ENCODE measurements around the gene TMEM63B.
A peak's percentile ranks its signal among the peaks of the same experiment; 100 is the strongest.

TMEM63B gene

DNA sequence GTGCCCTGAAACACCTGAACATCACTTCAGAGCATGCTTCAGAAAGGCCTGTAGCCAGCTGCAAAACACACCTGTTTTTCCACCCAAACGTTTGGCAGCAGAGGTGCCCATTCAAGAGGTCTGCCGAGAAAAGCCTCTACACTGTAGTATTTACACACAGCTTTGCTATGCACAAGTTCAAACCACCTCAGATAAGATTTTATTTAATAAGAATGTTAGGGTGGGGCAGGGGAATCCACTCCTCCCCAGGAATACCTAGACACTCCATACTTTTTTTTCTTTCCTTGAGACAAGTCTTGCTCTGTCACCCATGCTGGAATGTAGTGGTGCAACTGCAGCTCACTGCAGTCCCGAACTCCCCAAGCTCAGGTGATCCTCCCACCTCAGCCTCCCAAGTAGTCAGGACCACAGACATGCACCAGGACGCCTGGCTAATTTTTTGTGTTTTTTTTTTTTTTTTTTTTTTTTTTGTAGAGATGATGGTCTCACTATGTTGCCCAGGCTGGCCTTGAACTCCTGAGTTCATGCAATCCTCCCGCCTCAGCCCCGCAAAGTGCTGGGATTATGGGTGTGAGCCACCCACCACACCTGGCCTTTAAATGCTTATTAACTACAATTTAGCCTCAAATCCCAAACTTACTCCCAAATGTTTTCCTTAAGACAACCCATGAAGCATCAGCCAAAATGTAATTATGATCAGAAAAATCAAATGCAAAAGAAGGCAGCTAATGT is 9.8 kb upstream of the TMEM63B start:
- no peak for DNase-seq (ENCODE audit: low spot score)

DNA sequence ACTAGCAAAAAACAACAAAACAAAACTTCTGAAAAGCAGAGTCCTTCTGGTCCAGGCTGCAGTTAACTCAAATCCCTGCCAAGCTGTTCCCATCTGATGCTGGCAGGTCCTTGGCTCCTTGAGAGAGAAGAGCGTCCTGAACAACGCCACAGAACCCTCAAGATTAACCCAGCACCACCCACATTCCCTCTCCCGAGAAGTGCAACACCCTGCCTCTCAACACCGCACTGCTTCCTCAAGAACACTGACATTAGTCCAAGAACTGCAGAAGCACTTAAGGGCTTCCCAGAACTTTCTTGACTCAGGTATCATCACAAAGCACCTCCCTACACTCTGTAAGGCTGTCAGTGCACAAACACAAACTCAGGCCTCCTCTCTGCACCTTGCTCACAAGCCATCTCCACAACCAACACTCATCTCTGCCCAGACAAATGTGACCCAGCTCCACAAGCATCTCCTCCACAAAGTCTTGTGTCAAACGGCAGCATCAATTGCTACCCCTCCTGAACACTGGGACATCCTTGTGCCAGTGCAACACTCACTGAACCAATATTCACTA is 7.6 kb upstream of the TMEM63B start:
- DNase-seq (ENCODE audit: low spot score) = no peak

- DNase-seq (ENCODE audit: low spot score) = no peak
These were observed 6.5 kb upstream of the TMEM63B start for GRCh38 chr6:44120692-44121443.

DNA sequence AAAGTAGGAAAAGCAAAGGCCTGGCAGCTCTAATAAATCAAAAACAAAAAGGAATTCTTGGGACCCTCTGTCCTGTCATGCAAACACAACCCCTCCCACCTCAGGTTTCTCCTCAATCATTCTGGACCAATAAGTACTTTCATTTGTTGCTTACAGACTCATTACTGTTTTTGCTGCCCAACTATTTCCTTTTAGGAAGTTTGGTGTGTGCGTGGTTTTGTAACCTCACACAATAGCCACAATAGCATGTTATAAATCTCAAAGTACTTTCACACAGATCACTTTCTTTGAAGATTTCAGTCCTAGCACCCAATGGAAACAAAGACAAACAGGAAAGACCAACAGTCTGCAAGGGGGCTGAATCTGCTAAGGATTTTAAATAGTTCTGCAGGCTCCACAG is 4.6 kb upstream of the TMEM63B start:
- no peak for DNase-seq (ENCODE audit: low spot score)

GRCh38 chr6:44123544-44123943 is 3.8 kb upstream of the TMEM63B start:
- no peak for DNase-seq (ENCODE audit: low spot score)

- DNase-seq (ENCODE audit: low spot score) = peak; percentile 48
These were observed 819 bp upstream of the TMEM63B start for GRCh38 chr6:44126320-44127149.

DNA sequence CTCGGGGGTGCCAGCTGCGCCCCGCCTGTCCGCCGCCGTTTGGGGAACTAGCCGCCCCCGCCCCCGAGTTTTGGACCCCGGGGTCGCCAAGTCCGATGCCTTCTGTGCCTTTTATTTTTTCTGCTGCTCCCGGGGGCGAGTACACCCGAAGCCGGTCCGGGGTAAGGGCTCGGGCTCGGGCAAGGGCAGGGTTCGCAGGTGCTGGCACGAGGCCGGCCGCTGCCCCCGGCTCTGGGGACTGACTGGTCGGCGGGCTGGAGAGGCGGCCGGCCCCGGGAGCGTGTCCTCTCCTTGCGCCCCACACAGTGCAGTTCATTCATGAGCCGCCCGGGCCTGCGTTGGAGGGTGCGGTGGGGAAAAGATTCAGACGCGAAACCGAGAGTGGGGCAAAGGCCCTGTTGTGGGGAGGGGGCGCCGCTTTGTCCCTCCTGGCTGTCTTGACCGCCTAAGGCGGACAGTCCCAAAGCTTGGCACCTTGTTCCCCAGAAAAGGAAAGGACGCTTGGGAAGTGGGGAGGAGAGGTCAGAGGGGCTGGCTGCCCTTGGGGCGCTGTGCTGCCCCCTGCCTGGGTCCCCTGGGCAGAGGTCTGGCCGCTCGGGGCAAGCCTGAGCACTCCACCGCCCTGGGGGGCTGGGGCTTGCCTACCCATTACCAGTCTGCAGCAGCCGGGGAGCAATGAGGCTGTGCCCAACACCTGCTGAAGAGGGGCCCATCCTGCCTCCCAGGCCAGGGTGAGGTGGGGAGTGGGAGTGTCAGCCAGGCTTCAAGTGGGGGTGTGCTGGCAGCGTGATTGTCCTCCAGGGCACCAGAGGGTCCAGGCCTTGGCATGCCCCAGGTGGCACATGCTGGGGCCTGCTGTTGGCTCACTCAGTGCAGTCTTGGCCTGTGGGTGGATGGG is 915 bp downstream of the TMEM63B start:
- DNase-seq (ENCODE audit: low spot score) = peak; percentile 29

DNA sequence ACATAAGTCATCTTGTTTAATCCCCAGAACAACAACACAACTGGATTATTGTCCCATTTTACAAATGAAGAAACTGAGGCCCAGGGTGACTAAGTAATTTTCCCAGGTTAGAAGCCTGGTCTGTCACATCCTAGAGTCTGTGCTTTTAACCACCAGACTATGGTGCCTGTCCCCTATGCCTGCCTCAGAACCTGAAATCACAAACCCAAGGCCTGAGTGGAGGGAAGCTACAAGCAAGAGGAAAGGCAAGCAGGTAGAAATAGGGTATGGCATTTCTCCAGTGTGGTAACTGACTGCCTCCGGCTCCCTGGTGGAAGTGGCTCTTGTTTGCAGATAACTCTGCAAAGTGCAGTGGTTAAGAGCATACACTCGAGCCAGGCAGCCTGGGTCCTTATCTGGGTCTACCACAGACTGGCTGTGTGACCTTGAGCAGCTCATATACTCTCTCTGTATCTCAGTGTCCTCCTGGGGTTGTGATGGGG is 2.5 kb downstream of the TMEM63B start:
- DNase-seq (ENCODE audit: low spot score) = no peak

GRCh38 chr6:44131892-44132291 is 4.5 kb downstream of the TMEM63B start:
- no peak for DNase-seq (ENCODE audit: low spot score)

GRCh38 chr6:44132476-44132875 is 5.1 kb downstream of the TMEM63B start:
- DNase-seq (ENCODE audit: low spot score) = no peak

DNA sequence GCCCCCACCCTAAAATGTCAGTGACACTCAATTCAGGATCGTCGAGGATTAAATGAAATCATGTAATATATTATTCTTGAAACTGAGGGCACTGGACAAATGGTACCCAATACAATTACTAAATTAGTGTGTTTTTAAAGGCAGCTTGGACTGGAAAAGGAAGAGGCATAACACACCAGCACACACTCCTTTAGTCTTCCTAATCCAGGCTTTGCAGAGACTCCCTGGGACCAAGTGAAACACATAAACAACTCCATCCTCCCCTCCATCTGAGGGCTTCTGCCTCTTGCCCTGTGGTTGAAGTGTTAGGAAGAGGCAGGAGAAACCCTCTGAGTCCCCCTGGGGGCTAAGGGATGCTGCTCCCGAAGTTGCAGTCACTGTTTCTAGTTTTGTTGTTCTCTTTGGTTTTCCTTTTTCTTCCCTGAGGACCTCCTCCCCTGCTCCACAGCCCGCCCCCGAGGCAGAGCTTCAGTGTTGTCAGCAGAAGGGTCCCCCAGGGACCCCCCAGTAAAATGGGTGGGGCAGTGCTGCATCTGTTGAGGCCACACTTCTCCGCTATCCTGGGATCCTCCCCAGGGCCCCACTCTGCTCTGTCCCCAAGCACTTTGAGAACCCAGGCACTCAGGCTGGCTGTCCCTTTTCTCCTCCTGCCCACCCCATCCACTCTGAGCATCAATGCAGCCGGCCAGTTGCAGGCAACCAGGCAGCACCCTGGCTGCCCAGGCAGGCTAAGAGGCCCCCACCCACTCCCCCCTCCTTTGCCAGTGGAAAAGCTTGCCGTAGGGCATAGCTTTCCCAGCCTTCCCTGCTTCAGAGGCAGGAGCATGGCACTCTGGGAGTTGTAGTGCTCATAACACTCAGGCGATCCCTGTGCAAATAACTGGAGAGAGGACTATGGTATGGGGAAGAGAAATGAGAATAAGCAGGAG is 5.9 kb downstream of the TMEM63B start:
- DNase-seq (ENCODE audit: low spot score) = peak; percentile 64

DNA sequence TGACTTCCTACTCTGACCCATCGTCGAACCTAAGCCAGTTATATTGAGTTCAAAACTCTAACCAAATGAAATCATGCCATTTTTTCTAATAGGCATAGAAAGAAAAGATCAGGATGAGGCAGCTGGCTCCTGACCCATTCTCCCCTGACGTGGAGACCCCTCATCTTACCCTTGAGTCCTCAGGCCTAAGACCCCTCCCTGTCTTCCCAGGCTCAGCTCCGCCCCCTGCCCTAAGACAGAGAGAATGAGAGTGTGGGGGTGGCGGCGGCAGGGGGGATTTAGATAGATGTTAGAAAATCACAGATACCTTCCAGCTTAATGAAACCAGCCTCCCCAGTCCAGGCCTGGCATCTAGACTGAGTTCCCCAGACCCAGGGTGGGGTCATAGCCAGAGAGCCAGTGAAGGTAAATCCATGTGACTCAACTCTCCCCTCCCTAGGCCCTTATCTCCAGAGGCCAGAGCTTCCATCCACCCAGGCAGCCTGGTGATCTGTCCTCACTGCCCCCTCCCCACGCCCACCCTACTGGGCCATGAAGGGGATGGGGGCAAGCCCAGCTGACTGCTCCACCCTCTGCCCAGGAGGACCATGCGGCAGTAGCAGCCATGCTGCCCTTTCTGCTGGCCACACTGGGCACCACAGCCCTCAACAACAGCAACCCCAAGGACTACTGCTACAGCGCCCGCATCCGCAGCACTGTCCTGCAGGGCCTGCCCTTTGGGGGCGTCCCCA is 6.8 kb downstream of the TMEM63B start:
- DNase-seq (ENCODE audit: low spot score) = no peak

DNA sequence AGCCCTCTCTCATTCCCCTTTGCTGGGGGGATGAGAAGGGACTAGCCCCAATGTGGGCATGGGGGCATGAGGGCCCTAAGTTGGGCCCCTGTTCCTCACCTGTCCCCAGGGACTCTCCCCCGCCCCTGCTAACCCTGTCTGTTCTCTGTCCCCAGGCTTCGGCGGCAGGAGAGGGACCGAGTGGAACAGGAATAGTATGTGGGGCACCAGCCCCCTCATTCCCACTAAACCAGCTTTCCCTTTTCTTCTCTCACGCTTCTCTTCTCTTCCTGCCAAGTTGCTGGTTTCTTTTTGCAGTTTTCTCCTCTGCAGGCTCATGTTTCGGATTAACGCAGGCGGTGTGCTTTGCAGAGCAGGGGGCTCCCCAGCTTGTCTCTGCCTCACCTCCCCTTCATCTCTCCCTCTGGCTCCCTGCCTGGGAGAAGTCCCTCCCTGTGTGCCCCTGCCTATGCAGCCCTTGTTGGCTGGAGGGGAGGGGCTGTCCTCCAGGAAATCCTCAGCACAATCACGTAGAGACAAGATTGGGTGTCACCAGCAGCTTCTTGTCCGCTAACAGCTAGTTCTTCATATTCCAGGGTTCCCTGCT is 7.9 kb downstream of the TMEM63B start:
- no peak for DNase-seq (ENCODE audit: low spot score)

DNA sequence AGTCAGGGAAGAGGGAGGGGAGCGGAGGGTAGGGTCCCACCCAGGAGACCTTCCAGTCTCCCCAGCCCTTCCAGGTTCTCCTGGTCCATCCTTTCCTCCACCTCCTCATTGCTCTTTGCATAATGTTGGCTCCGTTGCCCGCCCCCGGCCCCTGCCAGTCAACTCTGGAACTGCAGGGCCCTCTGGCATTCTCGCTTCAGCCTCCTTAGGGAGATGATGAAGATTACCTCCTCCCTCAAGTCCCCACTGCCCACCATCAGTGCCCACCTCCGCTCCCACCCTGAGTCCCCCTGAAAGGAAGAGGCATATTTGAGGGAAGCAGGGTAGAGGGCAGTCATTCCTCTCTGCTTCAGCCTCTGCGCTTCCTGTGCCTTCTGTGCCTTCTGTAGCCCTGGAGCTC is 8.5 kb downstream of the TMEM63B start:
- DNase-seq (ENCODE audit: low spot score) = no peak

DNA sequence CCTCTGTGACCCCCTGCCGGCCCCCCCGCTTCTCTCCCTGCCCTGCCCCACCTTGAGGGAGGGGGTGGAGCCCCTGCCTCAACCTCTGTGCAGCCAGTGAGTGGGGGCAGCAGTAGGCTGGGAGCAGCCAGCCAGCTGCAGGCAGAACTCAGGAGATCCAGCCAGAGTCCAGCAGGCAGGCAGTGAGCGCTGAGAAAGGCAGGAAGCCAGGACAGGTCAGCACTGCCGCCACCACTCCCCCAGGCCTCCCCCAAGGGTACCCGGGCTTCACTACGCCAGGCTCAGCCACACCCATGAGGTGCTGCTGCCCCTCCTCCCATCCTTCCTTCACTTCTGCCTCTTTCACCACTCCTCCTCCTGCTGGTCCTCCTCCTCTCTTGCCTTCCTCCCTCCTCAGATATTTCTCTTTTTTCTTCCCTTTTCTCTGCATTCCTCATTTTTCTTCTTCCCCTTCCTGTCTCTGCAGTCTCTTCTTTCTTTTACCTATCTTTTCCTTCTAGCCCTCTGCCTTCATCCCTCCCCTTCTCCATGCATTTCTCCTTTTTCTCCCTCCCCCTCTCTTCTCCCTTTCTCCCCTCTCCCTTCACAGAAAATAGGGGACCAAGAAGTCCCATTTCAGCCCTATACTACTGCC is 11.5 kb downstream of the TMEM63B start:
- DNase-seq (ENCODE audit: low spot score) = no peak

DNA sequence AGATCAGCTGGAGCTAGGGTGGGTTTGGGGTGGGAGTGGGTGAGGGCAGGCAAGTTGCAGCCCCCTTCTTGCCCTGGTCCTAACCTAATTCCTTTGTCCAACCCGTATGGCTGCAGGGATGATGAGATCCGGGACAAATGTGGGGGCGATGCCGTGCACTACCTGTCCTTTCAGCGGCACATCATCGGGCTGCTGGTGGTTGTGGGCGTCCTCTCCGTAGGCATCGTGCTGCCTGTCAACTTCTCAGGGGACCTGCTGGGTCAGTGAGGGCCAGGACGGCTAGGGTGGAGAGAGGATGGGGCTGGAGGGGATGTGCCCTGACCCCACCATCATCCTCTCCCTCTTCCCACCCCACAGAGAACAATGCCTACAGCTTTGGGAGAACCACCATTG is 12.0 kb downstream of the TMEM63B start:
- no peak for DNase-seq (ENCODE audit: low spot score)

- DNase-seq (ENCODE audit: low spot score) = no peak
These were observed 15.5 kb downstream of the TMEM63B start for GRCh38 chr6:44142835-44143234.

- no peak for DNase-seq (ENCODE audit: low spot score)
These were observed 16.4 kb downstream of the TMEM63B start for GRCh38 chr6:44143731-44144130.
